Suprapubic skin (tissue), 4 donors: Measurements from ENCODE around the gene GPATCH1.
"Not testable (repeated sequence)": the region's sequence is repeated elsewhere in the genome, so short reads cannot be mapped to it uniquely, and the experiment has no call there.

Experiments
- CTCF ChIP-seq, 2 donors: fragments of 200-600 bp in 1 of 2; fragments of 450-650 bp in 1 of 2; sonication (generic) in 1 of 2; IDR thresholded peaks; one replicate each; pipeline ENCODE4 v1.5.1; 2016 to 2019; ENCODE audit warnings: antibody characterized with exemption in 2 of 2, mild to moderate bottlenecking in 1 of 2, moderate library complexity in 1 of 2
- EP300 ChIP-seq: sonication (generic); formaldehyde crosslinking; IDR thresholded peaks from one replicate; pipeline ENCODE4 v1.6.1; 2017; ENCODE audit warnings: antibody characterized with exemption
- POLR2A ChIP-seq, 2 donors: fragments of 450-650 bp; IDR thresholded peaks; one replicate each; pipeline ENCODE4 v1.6.1; 2017; ENCODE audit warnings: antibody characterized with exemption in 2 of 2, mild to moderate bottlenecking in 2 of 2, moderate library complexity in 2 of 2
- POLR2AphosphoS5 ChIP-seq, 3 donors: sonication (generic); formaldehyde crosslinking; IDR thresholded peaks; one replicate each; pipeline ENCODE4 v1.6.1; 2017; ENCODE audit warnings: antibody characterized with exemption in 3 of 3

DNA sequence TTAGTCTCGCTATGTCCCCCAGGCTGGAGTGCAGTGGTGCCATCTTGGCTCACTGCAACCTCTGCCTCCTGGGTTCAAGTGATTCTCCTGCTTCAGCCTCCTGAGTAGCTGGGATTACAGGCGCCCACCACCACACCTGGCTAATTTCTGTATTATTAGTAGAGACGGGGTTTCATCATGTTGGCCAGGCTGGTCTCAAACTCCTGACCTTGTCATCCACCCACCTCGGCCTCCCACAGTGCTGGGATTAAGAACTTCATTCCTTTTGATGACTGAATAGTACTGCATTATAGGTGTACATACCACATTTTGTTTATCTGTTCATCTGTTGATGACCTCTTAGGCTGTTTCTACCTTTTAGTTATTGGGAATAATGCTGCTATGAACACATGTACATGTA lies 71.6 kb downstream of the GPATCH1 start:
- TF ChIP-seq CTCF (IDR thresholded peaks at IDR 0.05); POLR2A (IDR thresholded peaks at IDR 0.05); POLR2AphosphoS5 (IDR thresholded peaks at IDR 0.05); EP300: not testable (repeated sequence)
